NCI-H345 (cell line): ENCODE measurements around the gene APOL4.
"Not testable (repeated sequence)": the region's sequence is repeated elsewhere in the genome, so short reads cannot be mapped to it uniquely, and the experiment has no call there.

Source experiments
- DNase-seq: peaks from one replicate; lab custom pipeline; 2025; lab: John Stamatoyannopoulos, UW

APOL4 gene, protein sequence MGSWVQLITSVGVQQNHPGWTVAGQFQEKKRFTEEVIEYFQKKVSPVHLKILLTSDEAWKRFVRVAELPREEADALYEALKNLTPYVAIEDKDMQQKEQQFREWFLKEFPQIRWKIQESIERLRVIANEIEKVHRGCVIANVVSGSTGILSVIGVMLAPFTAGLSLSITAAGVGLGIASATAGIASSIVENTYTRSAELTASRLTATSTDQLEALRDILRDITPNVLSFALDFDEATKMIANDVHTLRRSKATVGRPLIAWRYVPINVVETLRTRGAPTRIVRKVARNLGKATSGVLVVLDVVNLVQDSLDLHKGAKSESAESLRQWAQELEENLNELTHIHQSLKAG

DNA sequence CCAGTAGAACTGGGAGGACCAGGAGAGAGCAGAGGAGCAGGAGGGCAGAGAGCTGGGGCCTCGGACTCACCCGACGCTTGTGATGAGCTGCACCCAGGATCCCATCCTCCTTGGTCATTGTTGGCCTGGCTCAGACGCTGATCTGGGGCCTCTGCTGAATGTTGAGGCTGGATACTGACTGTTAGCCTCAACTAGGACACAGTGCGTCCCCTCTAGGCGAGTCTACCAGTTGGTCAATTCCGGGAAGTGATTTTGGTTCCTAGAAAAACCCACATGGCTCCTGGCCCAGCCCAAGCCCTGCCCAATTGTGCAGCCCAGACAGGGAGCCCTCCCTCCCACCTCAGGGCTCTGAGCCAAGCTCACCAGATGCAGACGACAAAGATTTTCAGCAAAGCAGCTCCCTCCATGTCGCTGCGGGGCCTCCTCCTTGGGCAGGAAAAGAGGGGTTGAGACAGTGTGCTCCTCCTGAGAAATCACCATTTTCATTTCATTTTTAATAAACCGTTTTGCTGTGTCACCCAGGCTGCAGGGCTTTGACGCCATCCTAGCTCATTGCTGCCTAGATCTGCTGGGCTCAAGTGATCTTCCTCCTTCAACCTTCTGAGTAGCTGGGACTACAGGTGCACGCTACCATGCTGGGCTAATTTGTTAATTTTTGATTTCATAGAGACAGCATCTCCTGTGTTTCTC lies at the start of gene APOL4:
Gene APOL4, minus strand, starts transcription at position 180 of the 690 bp plus-strand sequence. Its CDS starts 75 bp downstream, at position 105.
- DNase-seq = peak; percentile 46

DNA sequence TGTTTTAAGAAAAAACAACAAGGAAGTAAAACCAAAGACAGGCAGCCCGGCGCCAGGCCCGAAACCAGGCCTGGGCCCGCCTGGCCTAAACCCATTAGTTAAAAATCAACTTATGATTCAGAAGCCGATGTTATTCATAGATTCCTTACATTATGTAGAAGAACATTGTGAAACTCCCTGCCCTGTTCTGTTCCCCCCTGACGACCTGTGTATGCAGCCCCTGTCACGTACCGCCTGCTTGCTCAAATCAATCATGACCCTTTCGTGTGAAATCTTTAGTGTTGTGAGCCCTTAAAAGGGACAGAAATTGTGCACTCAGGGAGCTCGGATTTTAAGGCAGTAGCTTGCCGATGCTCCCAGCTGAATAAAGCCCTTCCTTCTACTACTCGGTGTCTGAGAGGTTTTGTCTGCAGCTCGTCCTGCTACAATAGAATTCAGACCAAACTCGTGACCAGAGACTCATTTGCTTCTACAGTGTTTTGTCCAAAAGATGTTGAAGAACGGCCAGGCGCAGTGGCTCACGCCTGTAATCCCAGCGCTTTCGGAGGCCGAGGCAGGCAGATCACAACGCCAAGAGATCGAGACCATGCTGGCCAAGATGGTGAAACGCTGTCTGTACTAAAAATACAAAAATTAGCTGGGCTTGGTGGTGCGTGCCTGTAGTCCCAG lies 48.8 kb upstream of the APOL4 start:
- not testable (repeated sequence) for DNase-seq

DNA sequence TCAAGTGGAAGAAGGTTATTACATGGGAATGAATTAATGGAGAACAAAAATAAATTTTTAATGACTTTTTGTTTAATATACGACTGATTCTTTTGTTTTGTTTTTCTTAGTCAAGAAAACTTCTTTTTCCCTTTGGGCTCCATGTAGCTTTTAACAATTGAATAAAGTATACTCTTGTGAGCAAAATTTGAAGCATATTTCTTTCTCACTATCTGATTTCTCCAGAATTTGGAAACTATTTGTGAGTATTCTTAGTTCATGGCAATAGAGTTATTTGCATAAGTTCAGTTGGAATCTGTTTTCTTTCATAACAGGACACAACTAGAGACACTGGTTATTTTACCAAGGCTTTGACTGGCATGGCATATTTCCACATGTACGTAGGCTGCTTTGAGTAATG lies 47.6 kb upstream of the APOL4 start:
- no peak for DNase-seq

DNA sequence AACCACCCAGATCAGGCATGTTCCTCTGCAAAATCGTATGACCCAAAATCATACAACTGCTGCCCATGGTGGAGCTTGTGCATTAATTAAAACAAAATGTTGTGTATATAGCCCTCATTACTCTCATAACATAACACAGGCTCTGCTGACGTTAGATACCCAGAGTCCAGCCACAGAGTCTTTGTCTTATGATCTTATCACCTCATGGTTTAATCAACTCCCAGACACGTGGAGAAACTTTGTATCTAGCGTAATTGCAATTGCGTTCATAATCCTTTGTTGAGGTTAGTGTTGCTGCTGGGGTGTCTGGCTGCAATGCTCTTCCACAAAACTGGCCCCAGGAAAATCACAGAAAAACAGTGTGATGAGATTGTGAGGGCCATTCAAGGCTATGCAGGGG lies 46.3 kb upstream of the APOL4 start:
- no peak for DNase-seq

DNA sequence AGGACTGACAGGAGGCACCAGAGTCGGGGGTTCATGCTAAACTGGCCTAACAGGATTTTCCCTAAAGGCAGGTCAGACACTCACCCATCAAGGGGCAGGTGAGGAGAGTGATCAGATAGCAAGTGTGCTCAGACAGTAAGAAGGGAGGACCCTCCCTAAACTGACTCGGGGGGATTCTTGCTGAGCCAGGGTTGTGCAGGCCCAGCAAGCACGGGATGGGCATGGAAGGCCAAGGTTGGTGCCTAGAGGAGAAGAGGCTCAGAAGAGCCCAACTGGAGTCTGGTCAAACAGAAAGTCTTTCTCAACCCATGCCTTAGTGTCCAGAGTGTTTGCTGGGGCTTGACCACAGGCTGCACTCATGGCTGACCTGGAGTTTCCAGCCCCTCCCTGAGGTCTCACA lies 45.1 kb upstream of the APOL4 start:
- no peak for DNase-seq

DNA sequence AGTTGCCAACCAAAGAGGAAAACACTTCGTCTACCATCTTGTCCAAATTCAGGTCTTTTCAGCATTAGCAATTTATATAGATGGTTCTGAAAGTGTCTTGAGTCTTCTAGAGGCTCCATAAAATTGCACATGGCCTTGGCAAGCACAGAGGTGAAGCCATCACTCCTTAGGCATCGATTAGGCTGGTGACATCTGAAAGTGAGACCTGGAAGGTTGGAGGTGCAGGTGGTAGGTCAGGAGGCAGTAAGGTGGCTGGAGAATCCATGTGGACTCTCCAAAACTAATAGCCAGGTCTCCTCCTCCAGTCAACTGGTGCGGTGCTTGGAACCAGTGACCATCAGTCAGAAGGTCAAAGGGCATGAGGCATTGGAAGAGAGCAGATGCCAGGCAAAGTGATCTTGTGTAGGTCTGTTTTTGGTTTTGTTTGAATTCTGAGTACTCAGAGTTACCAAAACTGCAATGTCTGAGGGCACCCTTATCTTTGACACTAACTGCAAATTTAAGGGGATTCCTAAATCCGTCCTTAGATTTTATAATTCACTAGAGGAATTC lies 44.3 kb upstream of the APOL4 start:
- DNase-seq = no peak

DNA sequence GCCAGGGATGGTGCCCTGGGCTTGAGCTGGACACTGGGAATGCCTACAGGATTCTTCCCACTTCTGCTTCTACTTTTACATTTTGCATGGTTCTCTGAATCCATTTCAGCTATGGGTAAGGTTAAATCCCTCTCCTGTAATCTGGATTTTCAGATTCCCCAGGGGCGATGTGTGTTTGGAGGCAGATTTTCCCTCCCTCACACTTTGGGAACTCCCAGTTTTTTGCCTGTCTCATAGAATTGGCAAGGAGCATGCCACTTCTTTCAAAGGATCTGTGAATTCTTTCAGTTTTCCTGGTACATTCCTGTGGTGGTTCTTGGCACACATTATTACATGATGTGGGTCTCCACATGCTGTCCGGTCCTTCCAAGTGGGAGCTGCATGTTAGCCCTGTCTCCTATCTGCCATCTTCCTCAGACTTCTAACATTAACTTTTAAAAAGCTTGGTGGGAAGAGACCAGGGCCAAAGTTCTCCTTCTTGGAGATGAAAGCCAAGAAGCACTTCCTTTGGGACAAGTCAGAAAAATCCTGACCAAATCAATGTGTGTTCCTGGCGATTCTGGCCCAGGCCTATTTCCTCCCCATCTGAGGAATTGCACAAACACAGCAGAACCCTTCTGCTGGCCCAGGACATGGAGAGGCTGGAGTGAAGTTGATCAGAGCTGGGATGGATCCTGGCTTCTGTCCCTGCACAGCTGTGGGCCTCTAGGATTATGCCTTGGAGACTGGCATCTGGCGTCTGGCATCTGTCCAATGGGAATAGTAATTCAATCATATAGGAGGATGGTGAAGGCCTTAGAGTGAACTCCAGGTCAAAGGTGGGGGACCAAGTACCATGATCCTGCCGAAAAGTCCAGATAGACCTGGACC lies 43.1 kb upstream of the APOL4 start:
- no peak for DNase-seq

DNA sequence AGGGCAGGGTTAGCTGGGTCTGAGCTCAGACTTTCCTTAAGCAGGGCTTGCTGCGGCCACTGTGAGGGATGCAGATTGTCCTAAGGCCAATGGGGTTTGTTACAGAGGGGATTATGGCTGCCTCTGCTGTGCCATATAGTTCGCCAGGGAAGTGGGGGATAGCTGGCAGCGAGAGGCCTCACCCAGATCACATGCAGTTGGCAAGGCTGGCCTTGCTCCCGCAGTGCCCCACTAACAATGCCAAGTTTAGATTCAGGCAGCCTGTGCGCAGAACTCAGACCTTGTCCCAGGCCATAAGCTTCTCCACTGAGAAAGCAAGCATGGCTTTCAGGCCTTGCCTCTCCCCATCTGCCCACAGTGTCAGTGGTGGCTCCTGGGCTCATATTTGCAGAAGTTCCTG lies 42.4 kb upstream of the APOL4 start:
- DNase-seq = no peak

DNA sequence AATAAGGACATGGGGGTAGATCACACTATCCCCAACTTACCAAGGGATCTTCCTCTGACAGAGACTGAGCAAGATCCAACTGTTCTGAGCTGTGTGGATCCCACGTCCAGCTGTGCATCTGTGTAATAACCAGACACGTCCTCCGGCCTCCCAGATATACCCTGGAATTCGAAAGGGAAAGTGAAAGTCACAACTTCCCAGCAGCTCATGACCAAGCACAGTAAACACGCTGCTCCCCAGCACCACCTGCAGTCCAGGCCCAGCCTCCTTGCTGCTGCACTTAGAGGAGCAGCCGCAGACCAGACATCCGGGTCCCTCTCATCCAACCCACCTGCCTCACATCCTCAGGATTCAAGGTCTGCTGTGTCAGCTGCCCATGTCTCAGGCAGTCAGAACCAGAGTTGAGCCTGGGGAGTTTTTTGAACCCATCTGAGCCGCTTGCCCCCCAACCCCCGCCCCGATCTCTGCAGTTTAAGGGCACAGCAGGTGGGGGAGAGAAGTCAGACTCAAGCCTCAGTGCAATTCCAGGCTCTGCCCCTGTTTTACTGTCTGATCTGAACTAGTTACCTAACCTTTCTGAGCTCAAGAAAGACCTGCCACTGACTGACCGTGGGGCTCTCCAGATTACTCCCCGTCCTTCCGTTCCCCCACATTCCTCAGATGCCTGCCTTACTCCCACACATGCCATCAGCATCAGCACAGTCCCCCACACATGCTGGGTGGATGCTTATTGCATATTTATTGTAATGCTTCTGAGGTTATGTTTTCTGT lies 38.0 kb upstream of the APOL4 start, which contains the start of gene APOL2:
Gene APOL2, minus strand, starts transcription at position 127 of the 771 bp plus-strand sequence. CDS start 6,365 bp downstream, outside the sequence.
- DNase-seq = peak; percentile 92

DNA sequence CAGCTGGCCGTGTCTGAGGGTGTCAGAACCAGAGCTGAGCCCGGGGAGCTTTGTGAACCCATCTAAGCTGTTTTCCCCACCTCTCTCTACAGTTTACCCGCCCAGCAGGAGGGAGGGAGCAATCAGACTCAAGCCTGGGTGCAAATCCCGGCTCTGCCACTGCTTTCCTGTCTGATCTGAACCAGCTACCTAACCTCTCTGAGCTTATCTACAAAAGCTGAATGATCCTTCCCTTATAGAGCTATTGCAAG lies 37.5 kb upstream of the APOL4 start:
- peak; percentile 42 for DNase-seq

DNA sequence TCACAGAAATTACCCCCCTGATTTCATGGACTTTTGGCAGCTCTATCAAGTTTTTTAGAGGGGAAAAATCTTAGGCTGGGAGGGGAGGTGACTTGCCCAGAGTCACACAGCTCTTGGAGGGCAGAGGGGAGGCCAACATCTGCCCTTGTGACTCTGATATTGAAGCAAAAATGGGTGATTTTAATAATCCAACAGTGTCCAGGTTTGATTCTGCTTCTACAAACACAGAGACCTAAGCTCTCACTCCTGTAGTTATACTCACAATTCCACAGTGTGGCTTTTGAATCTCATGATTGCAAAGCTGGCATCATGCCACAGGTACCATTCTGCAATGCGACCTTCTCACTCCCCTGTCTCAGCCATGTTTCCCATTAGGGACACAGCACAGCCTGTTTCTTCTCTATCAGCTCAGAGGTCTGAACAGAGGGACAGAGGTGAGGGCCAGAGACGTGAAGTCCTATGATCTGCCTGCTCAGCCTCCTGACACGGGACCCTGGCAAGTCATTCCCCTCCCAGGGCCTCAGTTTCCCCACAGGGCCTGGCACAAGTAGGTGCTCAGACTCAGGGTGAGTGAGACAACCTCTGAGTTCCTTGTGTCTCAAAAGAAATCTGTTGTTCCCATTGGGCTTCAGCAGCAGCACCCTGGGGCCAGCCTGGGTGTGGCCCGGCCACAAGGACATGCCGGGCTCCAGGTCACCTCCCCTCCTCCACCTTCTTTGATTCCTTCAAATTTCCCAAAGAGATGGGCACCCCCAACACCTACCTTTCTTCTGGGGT lies 37.0 kb upstream of the APOL4 start:
- DNase-seq = peak; percentile 47

DNA sequence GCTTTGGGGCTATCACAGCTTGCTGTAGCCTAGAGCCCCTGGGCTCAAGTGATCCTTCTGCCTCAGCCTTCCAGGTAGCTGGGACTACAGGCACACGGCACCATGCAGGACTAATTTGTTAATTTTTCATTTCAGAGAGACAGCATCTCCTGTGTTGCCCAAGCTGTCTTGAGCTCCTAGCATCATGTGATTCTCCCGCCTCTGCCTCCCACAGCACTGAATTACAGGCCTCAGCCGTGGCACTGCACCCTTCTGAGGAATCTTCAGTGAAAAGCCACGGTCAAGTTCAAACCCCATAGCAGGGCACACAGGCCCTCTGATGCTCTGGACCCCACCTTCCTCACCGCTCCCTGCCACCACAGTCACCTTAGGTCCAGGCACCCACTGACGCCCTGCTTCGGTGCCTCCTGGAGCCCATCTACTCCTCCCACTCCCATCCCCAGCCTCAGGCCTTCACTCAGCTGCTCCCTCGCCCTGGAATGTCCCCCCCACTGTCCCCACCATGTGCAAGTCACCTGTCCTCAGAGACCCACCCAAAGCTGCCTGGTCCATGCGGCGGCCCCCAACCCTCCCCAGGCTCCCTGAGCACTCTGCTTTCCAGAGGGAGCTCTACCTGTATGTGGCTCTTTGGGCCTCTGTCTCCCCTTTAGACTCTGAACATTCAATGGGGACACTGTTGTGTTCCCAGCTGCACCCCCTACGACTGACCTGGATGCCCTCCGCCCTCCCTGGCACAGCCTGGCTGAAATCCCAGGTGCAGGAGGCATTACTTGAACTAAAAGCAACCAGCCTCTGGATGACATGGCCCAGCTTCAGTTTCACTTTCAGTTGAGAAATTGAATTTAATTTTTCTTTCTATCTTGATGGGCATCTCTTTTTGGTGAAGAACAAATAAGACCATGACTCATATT lies 36.1 kb upstream of the APOL4 start:
- DNase-seq = no peak

DNA sequence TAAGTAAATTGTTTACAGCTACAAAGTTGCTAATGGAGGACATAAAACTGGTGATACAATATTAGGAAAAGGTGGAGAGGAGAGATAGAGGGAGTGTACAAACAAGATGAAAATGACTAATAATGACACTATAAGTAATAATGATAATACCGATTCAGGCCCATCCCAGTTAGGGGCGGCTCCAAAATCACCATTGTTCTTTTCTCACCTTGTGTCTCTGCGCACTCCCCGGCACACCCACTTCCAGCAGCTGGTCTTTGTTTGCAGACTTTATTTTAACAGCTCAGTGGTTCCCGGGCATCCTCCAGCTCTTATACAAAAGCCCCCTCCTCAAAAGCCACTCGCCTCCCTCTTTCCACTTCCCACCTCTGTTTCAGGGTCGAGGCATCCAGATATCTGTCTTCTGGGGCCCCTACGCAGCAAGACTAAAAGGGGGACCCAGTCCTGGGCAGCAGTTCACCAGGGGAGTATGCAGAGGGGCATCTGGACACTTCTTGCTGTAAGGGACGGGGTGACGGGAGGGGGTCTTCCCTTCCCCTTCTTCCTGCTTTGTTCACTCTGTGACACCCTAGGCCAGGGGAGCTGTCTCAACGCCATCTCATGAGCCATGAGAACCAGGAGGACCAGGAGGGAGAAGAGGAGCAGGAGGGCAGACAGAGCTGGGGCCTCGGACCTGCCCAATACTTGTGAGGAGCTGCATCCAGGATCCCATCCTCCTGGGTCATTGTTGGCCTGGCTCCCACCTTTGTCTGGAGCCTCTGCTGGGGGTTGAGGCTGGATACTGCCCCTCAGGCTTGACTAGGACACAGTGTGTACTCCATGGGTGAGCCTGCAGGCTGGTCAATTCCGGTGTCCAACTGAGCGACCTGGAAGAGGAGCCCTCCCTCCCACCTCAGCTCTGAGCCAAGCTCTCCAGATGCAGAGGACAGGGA lies 35.0 kb upstream of the APOL4 start:
- DNase-seq = no peak

DNA sequence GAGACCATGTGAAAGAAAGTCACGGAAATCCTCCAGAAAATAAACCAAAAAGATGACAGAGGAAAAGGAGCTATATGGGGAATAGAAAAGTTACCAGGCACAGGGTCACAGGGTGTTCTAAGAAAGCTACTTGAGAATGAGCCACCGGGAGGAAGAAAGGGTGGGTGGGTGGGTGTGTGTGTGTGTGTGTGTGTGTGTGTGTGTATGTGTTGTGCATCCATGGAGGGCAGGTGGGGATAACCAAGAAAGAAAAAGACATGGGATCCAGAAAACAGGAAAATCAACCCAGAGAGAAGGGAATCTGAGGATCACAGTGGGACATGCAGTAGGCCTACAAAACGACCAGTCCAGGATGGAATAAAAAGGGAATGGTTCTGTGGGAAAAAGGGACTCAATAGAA lies 34.0 kb upstream of the APOL4 start:
- DNase-seq = no peak

DNA sequence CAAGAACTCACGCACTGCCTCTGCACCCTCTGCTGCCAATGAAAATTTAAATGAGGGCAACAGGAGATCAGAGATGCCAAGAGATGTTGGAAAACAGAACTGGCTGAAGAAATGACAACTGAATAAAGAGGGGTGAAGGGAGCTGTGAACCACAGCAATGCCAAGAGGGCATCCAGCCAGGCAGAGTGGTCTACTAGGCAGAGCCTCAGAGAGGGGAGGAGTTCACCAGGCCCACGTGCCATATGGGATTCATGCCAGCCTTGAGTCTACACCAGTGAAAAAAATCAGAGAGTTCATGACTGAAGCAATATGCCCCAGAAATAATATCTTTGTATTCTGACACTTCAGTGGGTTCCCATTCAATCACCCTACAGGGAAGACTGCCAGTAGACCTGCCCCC lies 33.3 kb upstream of the APOL4 start:
- no peak for DNase-seq

DNA sequence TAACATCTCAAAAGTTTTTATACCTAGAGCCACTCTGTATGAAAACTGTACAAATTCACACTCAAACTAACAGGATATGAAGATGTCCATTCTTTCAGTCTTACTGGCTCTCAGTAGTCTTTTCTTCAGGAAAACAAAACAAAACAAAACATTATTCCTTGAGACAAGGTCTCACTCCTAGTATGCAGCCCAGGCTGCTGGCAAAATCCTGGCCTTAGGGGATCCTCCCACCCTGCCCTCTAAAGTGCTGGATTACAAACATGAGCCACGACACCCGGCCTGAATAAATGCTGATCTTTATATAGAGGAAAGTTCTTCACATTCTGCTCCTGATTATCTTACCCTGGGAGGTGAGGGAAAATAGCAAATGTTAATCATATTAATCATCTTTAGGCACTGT lies 32.6 kb upstream of the APOL4 start:
- DNase-seq = no peak

DNA sequence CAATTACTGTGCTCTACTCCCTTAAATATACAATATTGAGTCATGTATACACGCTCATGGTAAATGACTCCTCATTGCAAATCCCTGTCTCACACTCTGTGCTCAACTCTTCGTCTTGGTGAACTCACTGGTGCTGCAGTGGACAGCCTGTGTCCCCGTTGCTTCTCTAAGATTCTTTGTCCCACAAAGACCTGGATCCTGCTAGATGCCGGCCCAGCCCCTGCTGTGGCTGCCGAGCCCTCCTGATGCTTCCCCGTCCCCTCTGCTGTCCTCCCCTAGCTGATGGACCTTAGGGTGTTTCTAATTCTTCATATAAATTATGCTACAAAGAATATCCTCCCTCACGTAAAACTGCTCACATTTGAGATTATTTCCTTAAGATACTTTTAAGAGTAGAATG lies 32.2 kb upstream of the APOL4 start:
- DNase-seq = no peak

DNA sequence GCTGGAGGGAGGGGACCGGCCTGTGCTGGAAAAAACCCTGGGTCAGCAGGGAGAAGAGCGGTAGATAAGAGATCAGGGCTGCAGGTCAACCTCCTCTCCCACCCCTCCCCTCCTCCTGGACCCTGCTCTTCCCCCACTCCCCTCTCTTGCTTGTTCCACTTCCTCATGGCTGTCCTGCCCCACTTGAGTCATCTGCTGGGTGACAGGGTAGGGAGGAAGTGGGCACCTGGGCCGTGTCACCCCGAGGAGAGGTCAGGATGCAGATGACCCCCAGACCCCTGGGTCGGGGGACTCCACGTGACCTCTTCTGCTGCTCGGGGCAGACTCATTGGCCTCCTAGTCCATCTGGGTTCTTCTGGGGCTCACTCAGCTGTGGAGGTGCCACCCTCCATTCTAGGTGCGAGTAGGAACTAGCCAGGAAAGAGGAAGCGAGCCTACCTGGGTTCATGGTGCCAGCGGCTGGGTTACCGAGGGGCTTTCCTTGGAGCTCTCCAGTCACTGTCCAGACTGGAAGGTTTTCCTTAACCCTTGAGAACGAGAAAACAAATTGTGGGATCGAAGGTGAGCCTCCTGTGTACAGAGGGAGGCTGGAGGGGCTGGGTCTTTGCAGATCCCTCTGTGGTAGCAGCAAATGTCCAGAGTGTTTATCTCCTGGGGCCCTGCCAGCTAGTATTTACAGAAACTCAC lies 31.2 kb upstream of the APOL4 start:
- DNase-seq = no peak
